Caco-2 (cell line): ENCODE measurements around the gene ANKRD27. TPM values are rescaled to one million over a fixed set of nuclear protein-coding genes. Genes with fewer than 3 reads are reported as not detected.

ENCODE experiments used
- BruUV-seq: library from RNA; stranded (reverse); fragments of 400-500 nt; replicated peaks from 2 replicates; lab custom pipeline; 2021; lab: Mats Ljungman, UMichigan
- CTCF ChIA-PET: fragments of 300-600 bp; sonication (Branson Sonifier 250); formaldehyde crosslinking; loops from one replicate; lab custom pipeline; 2022; ENCODE audit warnings: antibody characterized with exemption; lab: Charles Lee
- POLR2A ChIA-PET: fragments of 300-600 bp; sonication (Branson Sonifier 250); formaldehyde crosslinking; loops from one replicate; lab custom pipeline; 2022; ENCODE audit warnings: antibody characterized with exemption; lab: Charles Lee
- DNase-seq, 2 experiments: peaks; one replicate each; pipeline versions ENCODE4 v3.0.0 to v3.0.0-alpha.2; 2020 to 2022
- H3K27me3 ChIP-seq: replicated peaks from 2 replicates; pipeline ENCODE4 v1.6.0; 2011; ENCODE audit warnings: low read length; ENCODE audit not compliant: control insufficient read depth, insufficient read depth
- H3K36me3 ChIP-seq: 2 replicates; pipeline ENCODE4 v1.5.1; 2011; ENCODE audit warnings: low read length; ENCODE audit not compliant: control insufficient read depth, insufficient read depth
- H3K4me1 ChIP-seq: fragments of 250-450 bp; sonication (Bioruptor Pico); 2 replicates; pipeline ENCODE4 v1.5.1; 2020; ENCODE audit warnings: mild to moderate bottlenecking
- H3K4me3 ChIP-seq: 2 replicates; pipeline ENCODE4 v1.5.1; 2011; ENCODE audit warnings: low read depth, mild to moderate bottlenecking, control low read depth, low read length
- H3K9me3 ChIP-seq: fragments of 250-450 bp; sonication (Bioruptor Pico); 2 replicates; pipeline ENCODE4 v1.5.1; 2020; ENCODE audit warnings: mild to moderate bottlenecking, moderate library complexity
- H3K27ac Mint-ChIP-seq: one replicate; pipeline ENCODE4 v1.8.0; 2022; ENCODE audit warnings: mixed read lengths; ENCODE audit not compliant: unreplicated experiment
- H3K27me3 Mint-ChIP-seq: one replicate; pipeline ENCODE4 v1.8.0; 2022; ENCODE audit warnings: mixed read lengths; ENCODE audit not compliant: insufficient read depth, unreplicated experiment
- H3K36me3 Mint-ChIP-seq: one replicate; pipeline ENCODE4 v1.8.0; 2022; ENCODE audit warnings: mild to moderate bottlenecking, mixed read lengths; ENCODE audit not compliant: insufficient read depth, unreplicated experiment
- H3K4me1 Mint-ChIP-seq: one replicate; pipeline ENCODE4 v1.8.0; 2022; ENCODE audit warnings: low read depth, mixed read lengths; ENCODE audit not compliant: unreplicated experiment
- H3K4me3 Mint-ChIP-seq: one replicate; pipeline ENCODE4 v1.8.0; 2022; ENCODE audit warnings: mild to moderate bottlenecking, moderate library complexity, mixed read lengths; ENCODE audit not compliant: unreplicated experiment
- H3K9me3 Mint-ChIP-seq: one replicate; pipeline ENCODE4 v1.8.0; 2022; ENCODE audit warnings: mixed read lengths; ENCODE audit not compliant: unreplicated experiment
- CTCF ChIP-seq, 2 experiments: fragments of 200-600 bp in 1 of 2; IDR thresholded peaks; 1 replicate in 1 of 2; 2 replicates in 1 of 2; pipeline versions ENCODE4 v1.5.1 to v1.8.0; 2011 to 2022; ENCODE audit warnings: antibody characterized with exemption in 1 of 2, control low read depth in 1 of 2, inconsistent platforms in 1 of 2, low read depth in 1 of 2, low read length in 1 of 2, mild to moderate bottlenecking in 1 of 2, moderate library complexity in 1 of 2; ENCODE audit not compliant: insufficient read depth in 1 of 2, severe bottlenecking in 1 of 2, unreplicated experiment in 1 of 2
- intact Hi-C: fragments of 100-400 bp; cut with micrococcal nuclease; formaldehyde crosslinking; loops from one replicate; pipeline ENCODE4 v1.10.0; 2022; ENCODE audit not compliant: unreplicated experiment
- total RNA-seq: library from RNA; stranded (reverse); gene quantifications from 2 replicates; pipeline ENCODE4 v1.2.3, GENCODE V29; 2022

The ANKRD27 gene
- total RNA-seq, 1 experiment from 2014 or later = 54.3 TPM

- no peak for DNase-seq
- intact Hi-C loops = no loop called here
- H3K9me3 Mint-ChIP-seq = no peaks in the 10 kb centered on the region
- H3K27ac Mint-ChIP-seq = no peak overlapping the region
- Histone ChIP-seq H3K36me3 (peaks cover 2% of the 10 kb centered on the region), H3K9me3 (no peaks in the 10 kb centered on the region), H3K27me3 (no peaks in the 10 kb centered on the region), H3K4me3 (no peak overlapping the region), H3K4me1 (no peaks in the 10 kb centered on the region)
- no TSS peak for BruUV-seq
- TF ChIP-seq CTCF (IDR thresholded peaks at IDR 0.05; ENCODE audit: insufficient read depth in 1 of 2, low read depth in 1 of 2, low read length in 1 of 2, severe bottlenecking in 1 of 2, unreplicated experiment in 1 of 2) = no peak
- no peak overlapping the region for H3K4me3 Mint-ChIP-seq
- ChIA-PET POLR2A (no interaction called here), CTCF (no interaction called here)
- H3K27me3 Mint-ChIP-seq = no peaks in the 10 kb centered on the region
- no peaks in the 10 kb centered on the region for H3K4me1 Mint-ChIP-seq
- H3K36me3 Mint-ChIP-seq = peaks cover 80% of the 10 kb centered on the region
Observed at GRCh38 chr19:32622002-32622401, 53.0 kb downstream of the ANKRD27 start.

GRCh38 chr19:32619051-32619685, 55.8 kb downstream of the ANKRD27 start:
- no TSS peak for BruUV-seq
- no peaks in the 10 kb centered on the region for H3K4me1 Mint-ChIP-seq
- POLR2A ChIA-PET = no interaction called here
- no peak overlapping the region for H3K27ac Mint-ChIP-seq
- H3K4me1 ChIP-seq = no peaks in the 10 kb centered on the region
- TF ChIP-seq CTCF (IDR thresholded peaks at IDR 0.05; ENCODE audit: insufficient read depth in 1 of 2, low read depth in 1 of 2, low read length in 1 of 2, severe bottlenecking in 1 of 2, unreplicated experiment in 1 of 2) = no peak
- peaks cover 2% of the 10 kb centered on the region for H3K36me3 ChIP-seq
- no peak overlapping the region for H3K4me3 Mint-ChIP-seq
- CTCF ChIA-PET = no interaction called here
- no peaks in the 10 kb centered on the region for H3K9me3 Mint-ChIP-seq
- intact Hi-C loops = no loop called here
- no peak overlapping the region for H3K4me3 ChIP-seq
- peaks cover 85% of the 10 kb centered on the region for H3K36me3 Mint-ChIP-seq
- H3K27me3 Mint-ChIP-seq = no peaks in the 10 kb centered on the region
- H3K27me3 ChIP-seq = no peaks in the 10 kb centered on the region
- DNase-seq = no peak
- H3K9me3 ChIP-seq = no peaks in the 10 kb centered on the region

GRCh38 chr19:32615569-32615968, 59.4 kb downstream of the ANKRD27 start:
- no peaks in the 10 kb centered on the region for H3K27me3 Mint-ChIP-seq
- ChIA-PET CTCF (no interaction called here), POLR2A (no interaction called here)
- intact Hi-C loops = no loop called here
- no peaks in the 10 kb centered on the region for H3K4me1 Mint-ChIP-seq
- TF ChIP-seq CTCF (IDR thresholded peaks at IDR 0.05; ENCODE audit: insufficient read depth in 1 of 2, low read depth in 1 of 2, low read length in 1 of 2, severe bottlenecking in 1 of 2, unreplicated experiment in 1 of 2) = no peak
- Histone ChIP-seq H3K36me3 (peaks cover 3% of the 10 kb centered on the region), H3K27me3 (no peaks in the 10 kb centered on the region), H3K9me3 (0 out of 2 replicates have a peak, but pooled peaks cover 6% of the 10 kb centered on the region), H3K4me3 (no peak overlapping the region), H3K4me1 (no peaks in the 10 kb centered on the region)
- no peak overlapping the region for H3K4me3 Mint-ChIP-seq
- no peak overlapping the region for H3K27ac Mint-ChIP-seq
- no TSS peak for BruUV-seq
- DNase-seq = no peak
- no peaks in the 10 kb centered on the region for H3K9me3 Mint-ChIP-seq
- peaks cover 72% of the 10 kb centered on the region for H3K36me3 Mint-ChIP-seq
